Liver (tissue), 4 donors: ENCODE data around the gene KAZALD1. TPM values are rescaled to one million over a fixed set of nuclear protein-coding genes. Genes with fewer than 3 reads are reported as not detected.

Experiments
- polyA plus RNA-seq, 2 donors: library from polyadenylated mRNA; stranded (reverse) in 1 of 2; unstranded in 1 of 2; fragments of 200-250 nt in 1 of 2; fragments of >200 nt in 1 of 2; fragmentation: Nextera tagmentation in 1 of 2; extraction: Ambion mirVana in 1 of 2; gene quantifications; one replicate each; pipeline versions ENCODE4 v1.2.1 to v1.2.3, GENCODE V29; 2013 to 2015
- total RNA-seq, 2 donors: library from RNA; depleted of rRNA; stranded (reverse); fragments of >200 nt; gene quantifications; one replicate each; pipeline ENCODE4 v1.2.3, GENCODE V29; 2014
- donor health status: healthy.
- donor health status: healthy.
- donor health status: healthy.

KAZALD1 gene
- total and polyA plus RNA-seq, 4 donors, result 0.21 to 1.2 (median 0.71) TPM

Other genes starting within 250 kb of the KAZALD1 start
- 10 to 100 TPM; 17.6 to 18.8 TPM for gene SLF2, start 149.0 kb upstream of the KAZALD1 start, total RNA-seq
- gene SLF2, start 149.0 kb upstream of the KAZALD1 start, polyA plus RNA-seq, result 1 to 10 TPM; 4.0 to 6.6 TPM
- gene SEMA4G, start 92.5 kb upstream of the KAZALD1 start, total RNA-seq, result 10 to 100 TPM; 13.9 to 20.7 TPM
- 10 to 100 TPM; 39.7 to 56.0 TPM for gene SEMA4G, start 92.5 kb upstream of the KAZALD1 start, polyA plus RNA-seq
- gene MRPL43, start 74.5 kb upstream of the KAZALD1 start, total RNA-seq, result 10 to 100 TPM; 30.5 to 53.3 TPM
- 10 to 100 TPM; 62.4 to 76.0 TPM for gene MRPL43, start 74.5 kb upstream of the KAZALD1 start, polyA plus RNA-seq
- 1 to 10 TPM; 4.1 to 4.8 TPM for gene TWNK, start 74.4 kb upstream of the KAZALD1 start, total RNA-seq
- gene TWNK, start 74.4 kb upstream of the KAZALD1 start, polyA plus RNA-seq, result 1 to 10 TPM; 1.6 to 6.2 TPM
- 10 to 100 TPM in 1 of 2 donors, 1 to 10 TPM in 1; 9.9 to 10.3 TPM for gene LZTS2, start 62.2 kb upstream of the KAZALD1 start, total RNA-seq
- gene LZTS2, start 62.2 kb upstream of the KAZALD1 start, polyA plus RNA-seq, result 1 to 10 TPM; 2.1 to 9.2 TPM
- gene PDZD7, start 30.9 kb upstream of the KAZALD1 start, total RNA-seq, result under 1 TPM in 1 of 2 donors, not detected in 1; 0.09 TPM
- under 1 TPM; 0.06 to 0.07 TPM for gene PDZD7, start 30.9 kb upstream of the KAZALD1 start, polyA plus RNA-seq
- 10 to 100 TPM in 1 of 2 donors, 1 to 10 TPM in 1; 8.9 to 11.1 TPM for gene SFXN3, start 30.8 kb upstream of the KAZALD1 start, total RNA-seq
- 1 to 10 TPM; 1.7 to 3.8 TPM for gene SFXN3, start 30.8 kb upstream of the KAZALD1 start, polyA plus RNA-seq
- under 1 TPM; 0.33 to 0.79 TPM for gene TLX1, start 69.3 kb downstream of the KAZALD1 start, total RNA-seq
- gene TLX1, start 69.3 kb downstream of the KAZALD1 start, polyA plus RNA-seq, result under 1 TPM; 0.06 to 0.28 TPM
- gene LBX1, start 167.5 kb downstream of the KAZALD1 start, total RNA-seq, result not detected
- gene LBX1, start 167.5 kb downstream of the KAZALD1 start, polyA plus RNA-seq, result not detected